PC-3 (cell line): ENCODE data around the gene TIAM2. TPM values are rescaled to one million over a fixed set of nuclear protein-coding genes. Genes with fewer than 3 reads are reported as not detected.

ENCODE experiments used
- ATAC-seq: fragments of 200-7000 bp; cut with Tn5 transposase; 2 replicates; pipeline ENCODE4 v1.9.1; 2020; ENCODE audit warnings: mild to moderate bottlenecking, moderate library complexity
- BruUV-seq: library from RNA; stranded (reverse); fragments of 400-500 nt; replicated peaks from 2 replicates; lab custom pipeline; 2021; lab: Mats Ljungman, UMichigan
- CTCF ChIA-PET: fragments of 300-600 bp; sonication (Branson Sonifier 250); formaldehyde crosslinking; loops from one replicate; lab custom pipeline; 2022; ENCODE audit warnings: antibody characterized with exemption; lab: Charles Lee
- POLR2A ChIA-PET: fragments of 300-600 bp; sonication (Branson Sonifier 250); formaldehyde crosslinking; loops from one replicate; lab custom pipeline; 2022; ENCODE audit warnings: antibody characterized with exemption; ENCODE audit not compliant: unreplicated experiment; lab: Charles Lee
- DNase-seq: peaks from one replicate; pipeline ENCODE4 v3.0.0-alpha.2; 2015
- H2AFZ ChIP-seq: fragments of 300-600 bp; sonication (generic); 2 replicates; pipeline ENCODE4 v1.6.0; 2016; ENCODE audit warnings: antibody characterized with exemption, low read length
- H3F3A ChIP-seq: fragments of 300-600 bp; sonication (generic); one replicate; pipeline ENCODE4 v1.6.0; 2017; ENCODE audit warnings: antibody characterized with exemption, low read length, control low read depth, mild to moderate bottlenecking; ENCODE audit not compliant: unreplicated experiment
- H3K27ac ChIP-seq: fragments of 300-600 bp; sonication (generic); 2 replicates; pipeline ENCODE4 v1.5.1; 2016; ENCODE audit warnings: mild to moderate bottlenecking, low read length
- H3K27me3 ChIP-seq: fragments of 300-600 bp; sonication (generic); 2 replicates; pipeline ENCODE4 v1.6.1; 2016; ENCODE audit warnings: low read length, mixed read lengths
- H3K36me3 ChIP-seq: fragments of 300-600 bp; sonication (generic); 2 replicates; pipeline ENCODE4 v1.6.1; 2016; ENCODE audit warnings: low read depth, mixed run types, low read length, mixed read lengths
- H3K4me1 ChIP-seq: fragments of 300-600 bp; sonication (generic); 2 replicates; pipeline ENCODE4 v1.5.1; 2016; ENCODE audit warnings: low read length; ENCODE audit not compliant: insufficient read depth
- H3K4me2 ChIP-seq: fragments of 300-600 bp; sonication (generic); 2 replicates; pipeline ENCODE4 v1.6.0; 2016; ENCODE audit warnings: low read length
- H3K4me3 ChIP-seq: fragments of 300-600 bp; sonication (generic); 2 replicates; pipeline ENCODE4 v1.5.1; 2016; ENCODE audit warnings: mild to moderate bottlenecking, low read length, mixed read lengths
- H3K79me2 ChIP-seq: fragments of 300-600 bp; sonication (generic); 2 replicates; pipeline ENCODE4 v1.6.1; 2017; ENCODE audit warnings: low read length, mixed read lengths
- H3K9ac ChIP-seq: fragments of 300-600 bp; sonication (generic); 2 replicates; pipeline ENCODE4 v1.6.0; 2016; ENCODE audit warnings: mild to moderate bottlenecking, low read length
- H3K9me2 ChIP-seq: fragments of 300-600 bp; sonication (generic); replicated peaks from 2 replicates; pipeline ENCODE4 v1.6.1; 2016; ENCODE audit warnings: mixed run types, low read length, mixed read lengths
- H3K9me3 ChIP-seq: fragments of 300-600 bp; sonication (generic); 2 replicates; pipeline ENCODE4 v1.6.1; 2016; ENCODE audit warnings: low read length, mixed read lengths
- H4K20me1 ChIP-seq: fragments of 300-600 bp; sonication (generic); 2 replicates; pipeline ENCODE4 v1.6.1; 2016; ENCODE audit warnings: low read length, mixed read lengths
- CTCF ChIP-seq: fragments of 300-600 bp; sonication (generic); conservative IDR thresholded peaks from 2 replicates; pipeline ENCODE4 v1.5.1; 2017; ENCODE audit warnings: antibody characterized with exemption, low read depth, mild to moderate bottlenecking, low read length
- EZH2 ChIP-seq: fragments of 300-600 bp; sonication (generic); IDR thresholded peaks from one replicate; pipeline ENCODE4 v1.6.1; 2017; ENCODE audit warnings: antibody characterized with exemption, mild to moderate bottlenecking, low read length; ENCODE audit not compliant: unreplicated experiment
- EZH2phosphoT487 ChIP-seq: fragments of 300-600 bp; sonication (generic); IDR thresholded peaks from 2 replicates; pipeline ENCODE4 v1.6.1; 2018; ENCODE audit warnings: mild to moderate bottlenecking, antibody characterized with exemption, low read length, borderline replicate concordance
- intact Hi-C: fragments of 100-400 bp; cut with micrococcal nuclease; formaldehyde crosslinking; loops from 2 replicates; pipeline ENCODE4 v1.9.0; 2023
- total RNA-seq: library from RNA; depleted of rRNA; stranded (reverse); fragments of >200 nt; gene quantifications from 2 replicates; pipeline ENCODE4 v1.2.3, GENCODE V29; 2014

TIAM2 gene
- total RNA-seq, 1 experiment from 2014 or later = 4.5 TPM

- BruUV-seq = no TSS peak
- Histone ChIP-seq H3K36me3 (peaks cover 4% of the 10 kb centered on the region), H3K27me3 (no peaks in the 10 kb centered on the region), H3K4me3 (no peak overlapping the region), H2AFZ (no peak overlapping the region), H3K9me3 (no peaks in the 10 kb centered on the region), H3K79me2 (no peaks in the 10 kb centered on the region), H3K27ac (no peak overlapping the region), H4K20me1 (no peaks in the 10 kb centered on the region), H3K4me2 (no peak overlapping the region), H3F3A (no peaks in the 10 kb centered on the region), H3K9me2 (no peaks in the 10 kb centered on the region), H3K9ac (no peak overlapping the region), H3K4me1 (no peaks in the 10 kb centered on the region)
- ChIA-PET POLR2A (no interaction called here), CTCF (no interaction called here)
- DNase-seq = no peak
- no peak for TF ChIP-seq CTCF
- no peak for TF ChIP-seq EZH2
- no peak for TF ChIP-seq EZH2phosphoT487
- no peak for ATAC-seq
- intact Hi-C loops = no loop called here
Observed at GRCh38 chr6:155290491-155290890, 295.4 kb downstream of the TIAM2 start.

GRCh38 chr6:155291291-155291690 lies 296.2 kb downstream of the TIAM2 start:
- no peaks in the 10 kb centered on the region for H3K79me2 ChIP-seq
- DNase-seq (no peak), ATAC-seq (no peak)
- no peak overlapping the region for H2AFZ ChIP-seq
- H4K20me1 ChIP-seq = no peaks in the 10 kb centered on the region
- no peaks in the 10 kb centered on the region for H3K9me2 ChIP-seq
- H3K27me3 ChIP-seq = no peaks in the 10 kb centered on the region
- H3K9me3 ChIP-seq = no peaks in the 10 kb centered on the region
- H3F3A ChIP-seq = no peaks in the 10 kb centered on the region
- intact Hi-C loops = no loop called here
- no peak overlapping the region for H3K4me2 ChIP-seq
- ChIA-PET CTCF (no interaction called here), POLR2A (no interaction called here)
- no TSS peak for BruUV-seq
- H3K9ac ChIP-seq = no peak overlapping the region
- peaks cover 4% of the 10 kb centered on the region for H3K36me3 ChIP-seq
- no peaks in the 10 kb centered on the region for H3K4me1 ChIP-seq
- no peak overlapping the region for H3K4me3 ChIP-seq
- TF ChIP-seq CTCF (no peak), EZH2phosphoT487 (no peak), EZH2 (no peak)
- no peak overlapping the region for H3K27ac ChIP-seq

GRCh38 chr6:155292711-155293110 lies 297.6 kb downstream of the TIAM2 start:
- BruUV-seq = no TSS peak
- Histone ChIP-seq H3K27me3 (no peaks in the 10 kb centered on the region), H2AFZ (no peak overlapping the region), H3K79me2 (no peaks in the 10 kb centered on the region), H3K27ac (no peak overlapping the region), H3K4me1 (no peaks in the 10 kb centered on the region), H3K4me2 (no peak overlapping the region), H3K36me3 (peaks cover 14% of the 10 kb centered on the region), H3K9me3 (no peaks in the 10 kb centered on the region), H3K9ac (no peak overlapping the region), H3F3A (no peaks in the 10 kb centered on the region), H3K9me2 (no peaks in the 10 kb centered on the region), H3K4me3 (no peak overlapping the region), H4K20me1 (no peaks in the 10 kb centered on the region)
- DNase-seq (peak; percentile 12), ATAC-seq (no peak)
- ChIA-PET CTCF (no interaction called here), POLR2A (no interaction called here)
- intact Hi-C loops = no loop called here
- TF ChIP-seq EZH2 = no peak
- no peak for TF ChIP-seq CTCF
- no peak for TF ChIP-seq EZH2phosphoT487
